ENCODE results near the gene SACM1L.
A peak's percentile ranks its signal among the peaks of the same experiment; 100 is the strongest.

The SACM1L gene

DNA sequence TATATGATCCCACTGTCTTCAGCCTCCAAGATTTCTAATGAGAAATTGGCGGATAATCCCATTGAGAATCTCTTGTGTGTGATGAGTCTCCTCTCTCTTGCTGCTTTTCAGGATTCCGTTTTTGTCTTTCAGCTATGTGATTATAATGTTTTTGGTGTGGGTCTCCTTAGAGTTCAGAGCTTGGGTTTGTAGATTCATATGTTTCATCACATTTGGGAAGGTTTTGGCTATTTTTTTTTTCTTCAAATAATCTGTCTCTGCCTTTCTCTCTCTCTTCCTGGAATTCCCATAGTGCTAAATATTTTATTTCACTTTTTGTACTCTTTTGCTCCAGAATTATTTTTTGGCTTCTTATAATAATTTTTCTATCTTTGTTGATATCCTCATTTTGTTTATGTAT is 40.4 kb downstream of the SACM1L start:
- POLR2A ChIA-PET: no interaction called here
- no peaks in the 10 kb centered on the region for H3K4me1 ChIP-seq (ENCODE audit: control insufficient read depth, insufficient read depth, low read length)
- CTCF ChIA-PET: interaction anchor here (0.6 kb wide), 1 partner anchor 493 kb away, joined by 3 read pairs; no protein-coding TSS in a partner anchor
- no peaks in the 10 kb centered on the region for H3K9me3 ChIP-seq (ENCODE audit: control insufficient read depth, insufficient read depth, low read depth, low read length)
- H3K36me3 ChIP-seq (ENCODE audit: control insufficient read depth in 2 of 2, insufficient read depth in 1 of 2, low read length in 2 of 2): peaks cover 10 to 50% of the 10 kb centered on the region in 2 experiments
- no peak overlapping the region for H3K27ac ChIP-seq (ENCODE audit: extremely low read depth, low read depth, low read length)
- TF ChIP-seq ZNF600 (tag by site-specific recombination; IDR thresholded peaks at IDR 0.05): no peak
- peak; percentile 98 for TF ChIP-seq ZNF558 (tag by site-specific recombination; IDR thresholded peaks at IDR 0.05)
- no peak overlapping the region for H3K4me3 ChIP-seq (ENCODE audit: low read depth, low read length)

- POLR2A ChIA-PET: no interaction called here
- no peaks in the 10 kb centered on the region for H3K9me3 ChIP-seq (ENCODE audit: control insufficient read depth, insufficient read depth, low read depth, low read length)
- no peaks in the 10 kb centered on the region for H3K4me1 ChIP-seq (ENCODE audit: control insufficient read depth, insufficient read depth, low read length)
- TF ChIP-seq ZNF585B (tag by site-specific recombination; IDR thresholded peaks at IDR 0.05) (no peak), MZF1 (tag by site-specific recombination; IDR thresholded peaks at IDR 0.05; ENCODE audit: borderline replicate concordance) (no peak), ZIC2 (tag by site-specific recombination; IDR thresholded peaks at IDR 0.05) (no peak), ZBTB1 (tag by site-specific recombination; IDR thresholded peaks at IDR 0.05) (no peak), ZNF394 (tag by site-specific recombination; IDR thresholded peaks at IDR 0.05; ENCODE audit: borderline replicate concordance) (no peak), ZNF830 (tag by site-specific recombination; IDR thresholded peaks at IDR 0.05; ENCODE audit: low read depth) (no peak), ZFP3 (tag by site-specific recombination; IDR thresholded peaks at IDR 0.05; ENCODE audit: low read depth) (no peak), ZNF239 (tag by site-specific recombination; IDR thresholded peaks at IDR 0.05) (no peak), BCL11A (tag by site-specific recombination; IDR thresholded peaks at IDR 0.05; ENCODE audit: low read depth) (no peak), ZNF37A (tag by site-specific recombination; IDR thresholded peaks at IDR 0.05) (no peak), ZNF621 (tag by site-specific recombination; IDR thresholded peaks at IDR 0.05) (no peak)
- no peak overlapping the region for H3K27ac ChIP-seq (ENCODE audit: extremely low read depth, low read depth, low read length)
- H3K4me3 ChIP-seq (ENCODE audit: low read depth, low read length): no peak overlapping the region
- CTCF ChIA-PET: interaction anchor here (0.6 kb wide), 1 partner anchor 118 kb away, joined by 3 read pairs; no protein-coding TSS in a partner anchor
- H3K36me3 ChIP-seq (ENCODE audit: control insufficient read depth in 2 of 2, insufficient read depth in 1 of 2, low read length in 2 of 2): peaks cover 15 to 52% of the 10 kb centered on the region in 2 experiments
Measured at GRCh38 chr3:45730409-45731154, 41.4 kb downstream of the SACM1L start.

- Histone ChIP-seq H3K4me1 (ENCODE audit: control insufficient read depth, insufficient read depth, low read length) (no peaks in the 10 kb centered on the region), H3K36me3 (ENCODE audit: control insufficient read depth in 2 of 2, insufficient read depth in 1 of 2, low read length in 2 of 2) (peaks cover 21 to 94% of the 10 kb centered on the region in 2 experiments), H3K4me3 (ENCODE audit: low read depth, low read length) (no peak overlapping the region), H3K9me3 (ENCODE audit: control insufficient read depth, insufficient read depth, low read depth, low read length) (no peaks in the 10 kb centered on the region), H3K27ac (ENCODE audit: extremely low read depth, low read depth, low read length) (no peak overlapping the region)
- ChIA-PET POLR2A (no interaction called here), CTCF (no interaction called here)
- TF ChIP-seq ZNF423 (tag by site-specific recombination; IDR thresholded peaks at IDR 0.05): no peak
- TF ChIP-seq, protein P1, sequence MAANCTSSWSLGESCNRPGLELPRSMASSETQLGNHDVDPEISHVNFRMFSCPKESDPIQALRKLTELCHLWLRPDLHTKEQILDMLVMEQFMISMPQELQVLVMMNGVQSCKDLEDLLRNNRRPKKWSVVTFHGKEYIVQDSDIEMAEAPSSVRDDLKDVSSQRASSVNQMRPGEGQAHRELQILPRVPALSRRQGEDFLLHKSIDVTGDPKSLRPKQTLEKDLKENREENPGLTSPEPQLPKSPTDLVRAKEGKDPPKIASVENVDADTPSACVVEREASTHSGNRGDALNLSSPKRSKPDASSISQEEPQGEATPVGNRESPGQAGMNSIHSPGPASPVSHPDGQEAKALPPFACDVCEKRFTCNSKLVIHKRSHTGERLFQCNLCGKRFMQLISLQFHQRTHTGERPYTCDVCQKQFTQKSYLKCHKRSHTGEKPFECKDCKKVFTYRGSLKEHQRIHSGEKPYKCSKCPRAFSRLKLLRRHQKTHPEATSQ (tag by site-specific recombination; IDR thresholded peaks at IDR 0.05): no peak
- no peak for TF ChIP-seq ZNF837 (tag by site-specific recombination; IDR thresholded peaks at IDR 0.05)
- TF ChIP-seq ELK4 (IDR thresholded peaks at IDR 0.05; ENCODE audit: borderline replicate concordance, low read depth, low read length): no peak
- TF ChIP-seq WT1 (tag by site-specific recombination; IDR thresholded peaks at IDR 0.05): no peak
- TF ChIP-seq ZNF155 (tag by site-specific recombination; IDR thresholded peaks at IDR 0.05): no peak
- no peak for TF ChIP-seq ZNF239 (tag by site-specific recombination; IDR thresholded peaks at IDR 0.05)
- no peak for TF ChIP-seq ZNF768 (tag by site-specific recombination; IDR thresholded peaks at IDR 0.05)
- TF ChIP-seq ZSCAN16 (tag by site-specific recombination; IDR thresholded peaks at IDR 0.05): no peak
- no peak for TF ChIP-seq ZNF518A (tag by site-specific recombination; conservative IDR thresholded peaks at IDR 0.05; ENCODE audit: low read depth)
- TF ChIP-seq ZNF26 (tag by site-specific recombination; IDR thresholded peaks at IDR 0.05): no peak
Measured at GRCh38 chr3:45736707-45737106, 47.5 kb downstream of the SACM1L start.

All from HEK293 (cell line).